Pancreas (tissue), 10 donors: Measurements from ENCODE around the gene FLT3LG. TPM values are rescaled to one million over a fixed set of nuclear protein-coding genes. Genes with fewer than 3 reads are reported as not detected.

Source experiments
- ATAC-seq, 4 donors: fragments of 200-7000 bp; cut with Tn5 transposase; one replicate each; pipeline versions ENCODE4 v1.8.0 to v1.9.1; 2020; ENCODE audit warnings: mild to moderate bottlenecking in 4 of 4, moderate library complexity in 4 of 4
- DNase-seq, 6 donors: peaks; one replicate each; pipeline ENCODE4 v3.0.0-alpha.2; 2020
- FAIRE-seq: peaks from 2 replicates; lab custom pipeline; 2012; peaks lifted over from hg19 to GRCh38; lab: Jason Lieb, UNC
- H3K27ac ChIP-seq, 4 donors: fragments of 200-600 bp; sonication (generic); 1 replicate in 3 of 4; 2 replicates in 1 of 4; pipeline versions ENCODE4 v1.5.0 to v1.8.0; 2020
- H3K27me3 ChIP-seq, 4 donors: fragments of 200-600 bp; one replicate each; pipeline ENCODE4 v1.8.0; 2021
- H3K36me3 ChIP-seq, 3 donors: fragments of 200-600 bp; sonication (generic) in 1 of 3; one replicate each; pipeline versions ENCODE4 v1.5.0 to v1.8.0; 2020 to 2021
- H3K4me1 ChIP-seq, 3 donors: fragments of 200-600 bp; one replicate each; pipeline ENCODE4 v1.8.0; 2021
- H3K4me3 ChIP-seq, 4 donors: fragments of 200-600 bp; sonication (generic) in 2 of 4; one replicate each; pipeline versions ENCODE4 v1.5.0 to v1.8.0; 2020 to 2021
- H3K9me3 ChIP-seq, 4 donors: fragments of 200-600 bp; one replicate each; pipeline ENCODE4 v1.8.0; 2021
- CTCF ChIP-seq, 4 donors: fragments of 200-600 bp; sonication (generic) in 3 of 4; IDR thresholded peaks; one replicate each; pipeline versions ENCODE4 v1.5.0 to v1.8.0; 2021; ENCODE audit warnings: antibody characterized with exemption in 4 of 4
- WGBS, 2 donors: extraction: QIAGEN DNeasy Blood & Tissue Kit; methylation state at CpG; one replicate each; pipeline ENCODE4 v1.1.7; 2013; 5-methylcytosine and 5-hydroxymethylcytosine counted together
- intact Hi-C, 3 donors: fragments of 100-400 bp; cut with DNase I; formaldehyde crosslinking; loops; one replicate each; pipeline versions ENCODE4 v1.11.1 to v1.14.2; 2022
- polyA plus RNA-seq, 2 donors: library from polyadenylated mRNA; stranded (reverse); fragments of 200-250 nt; gene quantifications; one replicate each; pipeline ENCODE4 v1.2.3, GENCODE V29; 2013
- total RNA-seq, 6 donors: library from RNA; stranded (reverse); fragmentation: NEBNext Ultra II Directional in 4 of 6; extraction: Animal tissue kit (Norgen Biotek cat#: 25700) in 4 of 6; gene quantifications; one replicate each; pipeline versions ENCODE4 v1.2.1 to v1.2.4, GENCODE V29; 2021 to 2023
- donor health status: healthy with polysubstance abuse.
- donor health status: DM: no; HTN: no; CAD: no; lungs with moderate emphysema.
- donor health status: DM: no; HTN: no; CAD: no.
- donor health status: control.
- donor health status: control.
- donor health status: Bipolar disorder and iron deficiency.
- donor health status: DM: yes; HTN: yes; CAD: no.
- donor health status: DM: no; HTN: no; CAD: no.
- donor health status: DM: no; HTN: no; CAD: no.
- donor health status: DM: yes; HTN: yes; CAD: no.

The FLT3LG gene
- total and polyA plus RNA-seq, 8 donors = 0.79 to 8.4 (median 2.7) TPM

GRCh38 chr19:49514151-49514550 lies 40.1 kb downstream of the FLT3LG start:
- FAIRE-seq (no peak), ATAC-seq (peak; percentile 40 to 67 (median 54)), DNase-seq (peak in 3 of 6 donors; percentile 35 to 82 (median 61))
- Histone ChIP-seq H3K36me3 (no peaks in the 10 kb centered on the region), H3K27me3 (no peaks in the 10 kb centered on the region), H3K4me3 (peak overlapping the region; percentile 13 to 80 (median 74)), H3K27ac (no peak overlapping the region), H3K4me1 (peaks cover 0 to 11% (median 0%) of the 10 kb centered on the region in 3 donors), H3K9me3 (no peaks in the 10 kb centered on the region)
- WGBS, 2 donors = 12 to 20% methylated on average over 20 to 21 of the region's 21 CpGs
- no peak for TF ChIP-seq CTCF (IDR thresholded peaks at IDR 0.05)
- intact Hi-C loops = no loop called here

GRCh38 chr19:49515767-49516166 lies 41.8 kb downstream of the FLT3LG start:
- Histone ChIP-seq H3K9me3 (no peaks in the 10 kb centered on the region), H3K27me3 (no peaks in the 10 kb centered on the region), H3K27ac (no peak overlapping the region), H3K4me3 (no peak overlapping the region), H3K36me3 (no peaks in the 10 kb centered on the region), H3K4me1 (peaks cover 0 to 11% (median 0%) of the 10 kb centered on the region in 3 donors)
- 57 to 64% methylated on average over 4 of the region's 4 CpGs for WGBS, 2 donors
- intact Hi-C loops = no loop called here
- ATAC-seq (peak in 2 of 4 donors; percentile 17 to 25), DNase-seq (no peak), FAIRE-seq (no peak)
- no peak for TF ChIP-seq CTCF (IDR thresholded peaks at IDR 0.05)

GRCh38 chr19:49518033-49518432 lies 44.0 kb downstream of the FLT3LG start:
- TF ChIP-seq CTCF (IDR thresholded peaks at IDR 0.05) = no peak
- no peak overlapping the region for H3K4me3 ChIP-seq
- no peaks in the 10 kb centered on the region for H3K36me3 ChIP-seq
- DNase-seq (no peak), ATAC-seq (no peak), FAIRE-seq (no peak)
- H3K4me1 ChIP-seq = peaks cover 0 to 9% (median 0%) of the 10 kb centered on the region in 3 donors
- 94 to 95% methylated on average over 3 of the region's 3 CpGs for WGBS, 2 donors
- H3K9me3 ChIP-seq = no peaks in the 10 kb centered on the region
- intact Hi-C loops = no loop called here
- no peaks in the 10 kb centered on the region for H3K27me3 ChIP-seq
- no peak overlapping the region for H3K27ac ChIP-seq

GRCh38 chr19:49520705-49521319 lies 46.8 kb downstream of the FLT3LG start:
- no peaks in the 10 kb centered on the region for H3K9me3 ChIP-seq
- ATAC-seq = peak in 3 of 4 donors; percentile 50 to 71 (median 55)
- H3K27me3 ChIP-seq = no peaks in the 10 kb centered on the region
- TF ChIP-seq CTCF (IDR thresholded peaks at IDR 0.05) = no peak
- intact Hi-C loops = no loop called here
- H3K27ac ChIP-seq = no peak overlapping the region
- no peak overlapping the region for H3K4me3 ChIP-seq
- no peaks in the 10 kb centered on the region for H3K4me1 ChIP-seq
- no peak for DNase-seq
- WGBS, 2 donors = 85 to 94% methylated on average over 13 of the region's 13 CpGs
- H3K36me3 ChIP-seq = no peaks in the 10 kb centered on the region
- FAIRE-seq = no peak

GRCh38 chr19:49524812-49525455 lies 50.9 kb downstream of the FLT3LG start:
- DNase-seq (no peak), FAIRE-seq (no peak), ATAC-seq (no peak)
- Histone ChIP-seq H3K4me1 (no peaks in the 10 kb centered on the region), H3K27ac (no peak overlapping the region), H3K27me3 (no peaks in the 10 kb centered on the region), H3K4me3 (no peak overlapping the region), H3K36me3 (no peaks in the 10 kb centered on the region), H3K9me3 (no peaks in the 10 kb centered on the region)
- no peak for TF ChIP-seq CTCF (IDR thresholded peaks at IDR 0.05)
- intact Hi-C loops = no loop called here
- WGBS, 2 donors = 89 to 91% methylated on average over 22 of the region's 22 CpGs
